NCI-H1436 treated with DMSO at 0.1 percent for 48 hours (cell line): ENCODE data around the gene HES2.
A peak's percentile ranks its signal among the peaks of the same experiment; 100 is the strongest.
"Not testable (repeated sequence)": the region's sequence is repeated elsewhere in the genome, so short reads cannot be mapped to it uniquely, and the experiment has no call there.

Experiments used
- DNase-seq: peaks from one replicate; lab custom pipeline; 2025; lab: John Stamatoyannopoulos, UW

The HES2 gene

DNA sequence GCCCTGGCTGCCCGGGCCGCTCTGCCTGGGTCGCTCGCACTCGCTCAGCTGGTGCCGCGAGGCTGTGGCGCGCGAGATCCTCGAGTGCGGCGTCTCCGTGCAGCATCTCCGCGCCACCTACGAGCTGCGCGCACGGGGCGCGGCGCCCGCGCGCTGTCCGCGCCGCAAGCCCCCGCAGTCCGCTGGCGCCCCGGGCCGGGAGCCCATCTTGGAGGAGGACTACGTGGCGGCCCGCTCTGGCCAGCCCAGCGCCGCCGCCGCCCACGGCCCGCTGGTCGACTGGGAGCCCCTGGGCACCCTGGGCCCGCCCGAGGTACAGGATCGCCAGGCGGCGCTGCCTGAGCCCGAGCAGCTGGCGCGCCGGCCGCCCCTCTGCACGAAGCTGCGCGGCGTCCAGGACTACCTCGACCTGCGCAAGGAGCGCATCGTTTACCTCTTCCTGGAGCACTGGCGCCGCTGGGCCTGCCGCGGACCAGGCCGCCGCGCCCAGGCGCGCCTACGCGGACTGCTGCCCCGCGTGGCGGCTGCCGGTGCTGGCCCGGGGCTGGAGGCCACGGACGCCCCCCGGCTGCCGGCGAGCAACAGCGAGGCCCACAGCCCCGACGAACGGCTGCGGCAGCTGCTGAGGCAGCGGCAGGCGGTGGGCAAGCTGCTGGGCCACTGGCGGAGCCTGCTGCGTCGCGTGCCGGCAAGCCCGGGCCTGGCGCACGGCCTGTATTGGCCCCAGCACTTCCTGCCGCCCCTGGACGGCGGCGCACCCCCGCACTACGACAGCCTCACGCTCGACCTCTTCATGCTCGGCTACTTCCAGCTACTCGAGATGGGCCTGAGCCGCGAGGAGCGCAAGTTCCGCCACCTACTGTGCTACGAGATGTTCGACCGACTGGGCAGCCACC, 35.4 kb upstream of the HES2 start:
- no peak for DNase-seq

GRCh38 chr1:6453895-6454855, 34.5 kb upstream of the HES2 start:
- DNase-seq = not testable (repeated sequence)

DNA sequence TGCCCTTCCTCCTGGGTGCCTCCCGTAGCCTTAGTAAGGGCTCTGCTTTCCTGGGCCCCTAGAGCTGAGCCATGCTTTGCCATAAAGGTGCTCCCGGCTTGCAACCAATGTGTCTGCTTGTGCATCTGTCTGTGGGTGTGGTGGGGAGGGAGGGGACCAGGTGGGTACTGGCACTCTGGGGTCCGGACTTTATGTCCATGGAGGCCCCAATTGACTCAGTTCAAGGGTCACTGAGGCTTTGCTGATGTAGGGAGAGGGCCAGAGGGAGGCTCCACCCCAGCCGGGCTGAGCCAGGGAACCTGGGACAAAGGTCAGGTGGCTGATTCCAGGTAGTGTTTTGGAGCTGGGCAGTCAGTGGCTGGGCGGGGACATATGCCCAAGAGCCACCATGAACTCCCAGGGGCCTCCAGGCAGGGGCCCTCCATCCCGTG, 31.2 kb upstream of the HES2 start:
- no peak for DNase-seq

- not testable (repeated sequence) for DNase-seq
Observed at GRCh38 chr1:6450486-6450885, 30.8 kb upstream of the HES2 start.

DNA sequence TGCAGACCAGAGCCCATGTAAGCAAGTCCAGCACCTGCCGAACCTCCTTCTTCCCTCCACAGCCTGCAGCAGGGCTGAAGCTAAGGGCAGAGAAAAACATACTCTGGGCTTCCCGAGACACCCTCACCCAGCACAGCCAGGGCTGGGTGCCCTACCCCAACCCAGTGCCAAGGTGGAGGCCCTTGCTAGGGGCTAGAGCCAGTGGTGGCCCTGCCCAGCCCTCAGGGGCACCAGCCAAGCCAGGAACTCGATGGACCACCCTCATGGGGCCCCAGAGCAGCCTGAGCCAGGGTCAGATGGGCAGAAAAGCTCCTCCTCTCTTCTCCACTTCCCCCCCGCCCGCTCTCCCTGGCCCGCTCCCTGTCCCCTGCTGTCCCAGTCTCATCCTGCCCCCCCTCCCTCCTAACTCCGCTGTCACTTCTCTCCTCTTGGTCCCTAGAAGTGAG, 30.3 kb upstream of the HES2 start:
- DNase-seq = no peak

DNA sequence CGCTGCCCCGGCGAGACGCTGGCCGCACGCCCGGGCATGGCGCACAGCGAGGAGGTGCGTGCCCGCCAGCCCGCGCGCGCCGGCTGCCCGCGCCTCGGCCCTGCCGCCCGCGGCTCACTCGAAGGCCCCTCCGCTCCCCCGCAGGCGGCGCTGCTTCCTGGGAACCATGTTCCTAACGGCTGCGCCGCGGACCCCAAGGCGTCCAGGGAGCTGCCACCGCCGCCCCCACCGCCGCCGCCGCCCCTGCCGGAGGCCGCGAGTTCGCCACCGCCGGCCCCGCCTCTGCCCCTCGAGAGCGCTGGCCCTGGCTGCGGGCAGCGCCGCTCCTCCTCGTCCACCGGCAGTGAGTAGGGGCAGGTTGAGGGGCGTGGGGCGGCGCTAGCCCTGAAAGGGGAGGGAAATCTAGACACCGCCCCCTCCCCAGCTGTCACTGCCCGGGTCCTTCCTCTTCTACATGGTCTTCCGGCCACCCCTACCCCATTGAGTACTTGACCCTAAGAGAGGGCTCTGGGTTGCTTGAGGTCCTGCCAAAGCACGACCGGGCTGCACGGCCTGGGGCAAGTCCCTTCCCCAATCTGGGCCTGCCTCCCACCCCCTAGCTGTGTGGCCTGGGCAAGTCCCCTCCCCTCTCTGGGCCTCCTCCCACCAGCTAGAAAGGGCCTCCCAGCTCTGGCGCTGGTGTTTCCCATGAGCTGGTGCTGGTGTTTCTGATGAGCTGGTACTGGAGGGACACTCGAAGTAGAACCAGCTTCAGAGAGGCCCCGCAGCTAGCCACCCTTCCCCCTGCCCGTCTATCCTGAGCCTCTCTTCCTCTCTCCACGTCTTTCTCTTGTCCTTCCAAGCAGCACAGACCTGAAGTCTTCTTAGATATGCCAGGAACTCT, 29.3 kb upstream of the HES2 start:
- DNase-seq = no peak

- DNase-seq = peak; percentile 53
Observed at GRCh38 chr1:6447818-6448748, 28.4 kb upstream of the HES2 start.

DNA sequence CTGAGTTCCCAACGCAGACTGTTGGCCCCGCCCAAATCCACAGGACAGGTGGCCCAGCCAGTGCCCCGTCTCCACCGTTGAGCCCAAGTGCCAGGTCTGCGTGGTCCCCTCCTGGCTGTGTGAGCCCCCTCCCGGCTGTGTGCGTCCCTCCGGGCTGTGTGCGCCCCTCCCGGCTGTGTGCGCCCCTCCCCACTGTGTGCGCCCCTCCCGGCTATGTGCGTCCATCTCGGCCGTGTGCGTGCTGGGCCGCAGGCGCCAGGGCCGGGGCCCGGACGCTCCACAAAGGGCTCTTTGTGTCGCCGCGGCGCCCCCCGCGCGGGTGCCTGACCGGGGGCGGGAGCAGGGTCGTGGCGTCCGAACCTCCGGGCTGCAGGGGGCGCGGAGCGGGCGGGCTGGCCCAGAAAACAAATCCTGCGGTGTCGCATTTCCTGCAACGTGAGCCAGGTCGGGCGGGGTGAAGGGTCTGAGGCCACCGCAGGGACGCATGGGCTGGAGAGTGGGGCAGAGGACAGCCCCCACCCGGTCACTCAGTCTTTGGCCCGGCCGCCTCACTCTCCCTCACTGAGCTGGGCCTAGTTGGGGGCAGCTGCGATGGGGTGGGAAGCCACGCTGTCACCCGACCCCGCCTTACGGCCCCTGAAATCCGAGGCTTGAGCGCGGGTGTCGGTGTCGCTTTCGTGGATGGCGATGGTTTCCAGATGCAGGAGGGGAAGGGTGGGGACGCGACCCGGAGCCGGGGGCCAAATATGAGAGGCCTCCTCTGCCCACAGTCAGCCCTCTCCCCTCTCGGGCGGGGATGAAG, 27.5 kb upstream of the HES2 start:
- DNase-seq = no peak

DNA sequence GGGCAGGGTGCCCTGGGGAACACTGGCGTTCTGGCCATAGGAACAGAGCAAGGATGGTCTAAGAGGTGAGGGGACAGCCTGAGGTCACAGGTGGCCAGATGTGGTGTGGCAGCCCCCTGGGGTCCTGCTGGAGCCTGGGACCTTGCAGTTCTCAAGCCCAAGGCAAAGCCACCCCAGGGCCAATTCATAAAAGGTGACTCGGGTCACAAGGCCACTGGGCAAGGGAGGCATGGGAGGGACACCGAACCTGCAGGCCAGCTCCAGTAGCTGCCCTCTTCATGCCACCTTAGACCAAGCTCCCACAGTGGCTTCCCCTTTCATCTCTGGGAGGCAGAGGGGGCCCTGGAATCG, 26.9 kb upstream of the HES2 start:
- no peak for DNase-seq

DNA sequence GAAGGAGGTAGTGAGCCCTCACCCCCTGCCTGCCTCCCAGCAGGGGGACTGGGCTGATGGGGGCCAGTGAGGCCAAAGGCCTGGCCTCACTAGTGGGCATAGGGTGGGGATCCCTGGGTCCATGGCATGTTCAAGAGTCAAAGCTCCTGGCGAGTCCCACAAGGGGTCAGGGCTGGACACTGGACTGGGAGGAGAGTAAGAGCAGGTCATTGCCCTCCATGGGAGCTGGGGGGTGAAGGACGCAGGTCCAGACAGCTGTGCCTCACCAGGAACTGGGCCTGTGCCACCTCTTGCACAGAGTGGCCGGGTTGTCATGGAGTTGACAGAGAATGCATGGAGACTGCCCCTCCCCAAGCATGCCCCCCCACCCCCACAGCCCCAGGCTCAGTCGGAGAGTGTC, 26.2 kb upstream of the HES2 start:
- not testable (repeated sequence) for DNase-seq

GRCh38 chr1:6445062-6445763, 25.5 kb upstream of the HES2 start:
- no peak for DNase-seq

- no peak for DNase-seq
Observed at GRCh38 chr1:6444377-6444776, 24.7 kb upstream of the HES2 start.

GRCh38 chr1:6443339-6444115, 23.8 kb upstream of the HES2 start:
- no peak for DNase-seq

GRCh38 chr1:6441586-6441985, 21.9 kb upstream of the HES2 start:
- no peak for DNase-seq

GRCh38 chr1:6440198-6441126, 20.7 kb upstream of the HES2 start:
- DNase-seq = no peak

DNA sequence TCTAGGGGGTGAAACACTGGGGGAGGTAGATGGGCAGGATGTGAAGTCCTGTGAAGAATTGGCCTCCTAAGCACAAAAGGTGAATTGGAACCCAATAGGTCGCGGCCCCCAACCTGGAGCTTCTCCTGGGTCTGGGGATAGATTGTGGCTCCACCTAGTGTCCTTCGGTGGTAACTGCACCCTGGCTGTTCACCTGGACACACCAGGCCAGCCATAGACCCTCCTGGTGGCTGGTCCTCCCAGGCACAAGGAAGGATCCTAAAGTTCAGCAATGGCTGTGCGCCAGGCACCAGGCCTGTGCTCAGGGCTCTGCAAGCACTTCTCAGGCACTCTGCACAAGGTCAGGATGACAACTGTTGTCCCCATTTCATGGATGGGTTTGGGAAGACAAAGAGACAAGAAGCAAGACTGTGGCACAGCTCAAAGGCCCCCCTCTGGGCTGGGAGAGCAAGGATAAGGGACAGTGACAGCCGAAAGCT, 18.4 kb upstream of the HES2 start:
- no peak for DNase-seq
